ENCODE results near the gene DUOX1.
A peak's percentile ranks its signal among the peaks of the same experiment; 100 is the strongest.
"Not testable (repeated sequence)": the region's sequence is repeated elsewhere in the genome, so short reads cannot be mapped to it uniquely, and the experiment has no call there.

The DUOX1 gene

DNA sequence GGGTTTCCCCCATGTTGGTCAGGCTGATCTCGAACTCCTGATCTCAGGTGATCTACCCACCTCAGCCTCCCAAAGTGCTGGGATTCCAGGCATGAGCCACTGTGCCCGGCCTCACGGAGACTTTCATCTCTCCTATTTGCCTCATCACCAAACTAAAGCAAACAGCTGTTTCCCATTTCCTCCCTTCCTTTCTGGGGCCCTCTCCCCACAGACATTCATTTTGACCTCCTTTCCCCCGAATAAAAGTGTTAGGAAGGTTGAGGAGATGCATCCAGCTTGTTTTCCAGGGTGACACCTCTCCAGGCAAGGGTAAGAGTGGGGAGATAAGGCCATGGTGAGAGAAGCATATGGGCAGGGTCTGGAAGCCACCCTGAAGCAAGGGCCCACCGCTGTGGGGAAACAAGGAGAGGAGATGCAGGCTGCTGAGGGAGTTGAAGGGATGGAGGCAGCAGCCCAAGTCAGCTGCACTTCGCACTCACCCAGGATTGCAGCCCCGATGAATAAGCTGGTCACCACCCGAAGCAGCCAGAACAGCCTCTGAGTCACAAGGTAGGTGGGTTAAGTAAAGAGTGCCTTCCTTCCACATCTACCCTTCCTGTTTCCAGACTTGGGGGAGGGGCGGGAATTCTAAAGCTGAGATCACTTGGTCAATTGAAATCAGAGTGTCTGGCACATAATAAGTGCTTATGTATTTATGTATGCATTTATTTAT lies 7.9 kb upstream of the DUOX1 start:
- no peak for DNase-seq

DNA sequence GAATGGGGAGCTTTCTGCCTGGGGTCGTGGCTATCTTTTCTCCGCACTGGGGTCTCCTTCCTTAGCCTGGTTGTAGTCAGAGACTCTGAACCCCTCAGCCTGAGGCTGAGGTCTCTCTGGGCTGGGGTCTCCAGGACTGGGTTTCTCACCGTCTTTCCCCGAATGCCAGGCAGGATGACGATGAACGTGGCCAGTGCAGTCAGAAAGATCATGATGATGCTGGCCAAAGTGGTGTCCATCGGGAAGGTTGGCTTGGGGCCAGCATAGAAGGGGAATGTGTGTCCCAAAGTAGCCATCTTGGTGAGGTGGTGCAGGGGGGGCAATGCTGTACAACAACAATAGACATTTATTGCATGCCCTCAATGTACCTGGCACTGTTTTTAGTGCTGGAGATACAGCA lies 7.1 kb upstream of the DUOX1 start:
- DNase-seq, result no peak

DNA sequence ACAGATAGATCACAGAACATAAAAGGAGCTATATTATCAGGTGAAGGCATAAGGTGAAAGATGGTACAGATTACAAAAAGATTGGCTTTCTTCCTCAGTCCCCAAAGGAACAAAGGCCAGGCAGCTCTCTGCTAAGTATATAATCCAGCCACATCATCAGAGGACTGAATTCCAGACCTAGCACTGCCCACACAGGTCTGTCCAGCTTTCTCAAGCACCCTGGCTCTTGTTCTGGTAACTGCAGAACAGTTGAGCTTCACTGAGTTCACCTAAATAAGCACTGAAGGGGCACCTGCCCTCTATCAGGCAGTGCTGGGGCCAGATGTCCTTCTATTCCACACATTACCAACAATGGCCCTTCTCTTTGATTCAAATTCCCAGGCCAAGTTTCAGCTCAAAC lies 6.4 kb upstream of the DUOX1 start:
- DNase-seq, result no peak

DNA sequence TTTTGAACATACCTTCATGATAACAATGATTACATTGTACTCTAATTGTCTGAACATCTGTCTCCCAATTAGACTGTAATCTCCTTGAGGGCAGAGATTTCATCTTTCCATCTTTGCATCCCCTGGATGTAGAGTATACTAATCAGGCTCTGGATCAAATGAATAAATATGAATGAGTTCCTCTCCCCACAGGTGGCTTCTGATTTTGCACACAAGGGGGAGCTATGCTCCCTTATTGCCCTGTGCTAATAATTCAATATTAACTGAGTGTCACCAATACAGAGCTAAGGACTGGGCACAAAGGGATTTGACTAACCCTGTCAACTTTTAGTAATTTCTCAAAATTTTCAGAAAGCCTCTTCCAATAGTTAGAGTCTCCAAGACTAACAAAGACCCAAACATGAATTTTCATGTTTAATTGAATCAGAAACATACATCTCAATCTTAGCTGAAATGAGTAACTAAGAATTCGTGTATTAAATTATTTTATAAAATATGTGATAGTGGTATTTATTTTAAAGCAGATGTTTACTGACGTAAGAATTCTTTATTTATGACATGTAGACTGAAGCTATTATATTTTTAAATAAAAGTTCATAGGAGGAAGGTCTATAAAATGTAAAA lies 3.1 kb upstream of the DUOX1 start:
- DNase-seq, result peak in 1 of 2 experiments; percentile 34

DNA sequence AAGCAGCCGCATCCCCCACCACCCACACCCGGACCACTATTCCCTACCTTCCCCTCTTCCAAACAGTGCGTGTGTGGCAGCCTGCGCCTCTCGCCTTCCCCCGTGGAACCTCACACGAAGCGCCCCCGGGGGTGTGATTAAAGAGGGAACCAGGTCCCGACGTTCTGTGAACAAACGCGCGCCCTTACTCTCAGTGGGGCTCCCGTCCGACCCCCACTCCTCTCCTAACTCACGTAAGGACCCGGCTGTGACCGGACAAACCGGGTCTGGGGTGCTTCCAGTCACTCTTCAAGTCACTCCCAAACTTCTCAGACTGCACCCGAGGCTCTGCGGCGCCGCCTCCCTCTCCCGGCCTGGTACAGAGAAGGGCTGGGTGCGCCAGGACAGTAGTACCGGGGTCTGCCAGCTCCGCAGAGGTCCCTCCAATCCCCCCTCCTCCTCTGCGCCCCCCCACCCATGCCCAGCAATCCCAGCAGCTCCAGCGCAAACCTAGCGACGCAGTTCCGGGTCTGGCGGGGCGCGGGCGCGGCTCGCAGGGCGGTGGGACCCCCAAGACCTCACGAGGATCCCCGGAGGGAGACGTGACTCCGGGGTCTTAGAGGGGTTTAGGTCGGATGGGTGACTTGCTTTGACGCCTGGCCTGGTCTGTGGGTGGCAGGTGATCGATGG lies 689 bp upstream of the DUOX1 start:
- DNase-seq, result no peak

DNA sequence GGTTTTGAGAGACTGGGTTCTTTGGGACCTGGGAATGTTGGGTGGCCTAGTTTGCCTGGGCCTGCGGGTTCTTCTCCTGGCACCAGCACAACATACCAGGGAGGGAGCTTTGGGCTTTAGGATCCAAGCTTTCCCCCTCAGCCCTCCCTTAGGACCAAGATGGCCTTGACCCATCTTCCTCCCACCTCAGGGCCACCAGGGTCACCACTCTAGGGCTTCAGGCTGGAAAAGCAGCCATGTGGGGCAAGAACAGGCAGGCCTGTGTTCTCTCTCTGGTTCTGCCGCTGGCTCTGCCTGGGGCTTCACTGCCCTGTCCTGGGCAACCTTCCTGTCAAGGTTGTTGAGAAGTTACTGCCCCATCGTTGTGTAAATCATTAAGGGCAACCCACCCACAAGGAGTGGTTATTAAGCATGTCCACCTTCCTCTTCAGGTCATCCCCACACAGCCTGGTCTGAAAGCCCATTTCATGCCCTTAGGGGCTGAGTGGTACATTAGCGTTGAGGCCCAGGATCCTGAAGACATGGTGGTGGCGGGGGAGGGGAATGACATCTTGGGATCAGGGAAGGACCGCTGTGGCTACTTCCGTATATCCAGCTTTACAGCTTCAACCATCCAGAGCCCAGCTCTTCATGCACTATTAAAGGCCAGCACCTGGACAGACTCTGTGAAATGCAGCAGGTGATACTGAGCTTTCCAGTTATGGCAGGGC lies 652 bp downstream of the DUOX1 start:
- no peak for DNase-seq

DNA sequence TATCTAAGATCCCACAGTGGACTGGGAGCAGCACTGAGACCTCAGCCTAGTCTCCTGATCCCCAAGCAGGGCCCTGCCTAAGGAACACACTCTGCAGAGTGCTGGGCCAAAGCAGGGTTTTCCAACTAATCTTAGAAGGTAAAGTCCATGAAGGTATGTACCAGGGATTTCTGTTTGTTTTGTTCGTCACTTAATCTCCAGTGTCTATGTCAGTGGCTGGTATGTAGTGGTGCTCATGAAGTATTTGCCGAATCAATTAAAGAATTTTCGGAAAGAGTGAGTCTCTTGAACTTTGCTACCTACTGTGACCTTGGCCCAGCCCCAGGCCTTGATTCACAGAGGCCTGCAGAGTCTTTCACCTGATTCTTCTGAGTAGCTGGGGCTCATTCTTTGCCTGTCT lies 1.7 kb downstream of the DUOX1 start:
- DNase-seq, result no peak

DNA sequence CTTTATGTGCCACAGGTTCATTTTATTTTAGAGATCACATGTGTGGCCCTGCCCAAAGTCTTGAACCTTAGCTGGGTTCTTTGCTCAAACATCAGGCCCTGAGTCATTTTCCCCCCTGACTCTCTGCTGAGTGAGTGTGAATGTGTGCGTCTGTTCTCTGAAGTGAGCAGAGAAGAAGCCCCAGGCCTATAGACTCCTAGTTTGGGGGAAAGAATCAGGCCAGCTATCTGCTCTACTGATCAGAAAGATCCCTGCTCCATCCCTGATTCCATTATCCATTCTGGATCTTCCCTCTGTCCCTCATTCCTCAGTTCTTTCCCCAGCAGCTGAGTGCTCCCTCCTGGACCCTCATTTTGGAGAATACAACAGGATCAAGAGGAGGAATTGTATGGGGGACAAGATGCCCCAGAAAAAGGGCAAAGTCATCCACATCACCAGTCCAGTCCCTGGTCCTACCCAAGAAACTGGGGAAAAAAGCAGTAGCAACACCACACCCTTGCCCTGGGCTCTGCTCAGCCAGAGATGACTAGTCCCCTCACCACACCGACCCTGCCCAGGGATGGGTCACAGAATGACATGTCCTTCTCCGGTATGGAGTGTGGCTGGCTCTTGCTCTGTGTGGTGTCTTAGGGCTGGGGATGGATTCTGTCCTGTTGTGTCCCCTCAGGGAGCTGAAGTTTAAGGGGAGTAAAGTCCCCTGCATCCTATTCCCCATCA lies 3.2 kb downstream of the DUOX1 start:
- no peak for DNase-seq

DNA sequence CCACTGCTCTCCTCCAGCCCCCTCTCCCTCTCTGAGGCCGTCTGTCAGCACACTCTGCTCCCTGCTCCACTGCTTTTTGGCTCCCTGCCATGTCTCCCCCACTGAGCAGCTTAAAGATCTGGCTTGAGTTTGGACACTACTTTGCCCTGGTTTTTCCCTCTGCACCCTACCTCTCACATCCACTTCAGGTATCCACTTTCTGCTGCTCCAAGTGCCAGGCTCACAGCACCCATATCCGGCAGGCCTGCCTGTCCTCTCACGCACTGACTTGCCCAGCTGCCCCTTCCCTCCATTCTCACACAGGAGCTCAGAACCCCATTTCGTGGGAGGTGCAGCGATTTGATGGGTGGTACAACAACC lies 3.7 kb downstream of the DUOX1 start:
- peak in 1 of 2 experiments; percentile 19 for DNase-seq

DNA sequence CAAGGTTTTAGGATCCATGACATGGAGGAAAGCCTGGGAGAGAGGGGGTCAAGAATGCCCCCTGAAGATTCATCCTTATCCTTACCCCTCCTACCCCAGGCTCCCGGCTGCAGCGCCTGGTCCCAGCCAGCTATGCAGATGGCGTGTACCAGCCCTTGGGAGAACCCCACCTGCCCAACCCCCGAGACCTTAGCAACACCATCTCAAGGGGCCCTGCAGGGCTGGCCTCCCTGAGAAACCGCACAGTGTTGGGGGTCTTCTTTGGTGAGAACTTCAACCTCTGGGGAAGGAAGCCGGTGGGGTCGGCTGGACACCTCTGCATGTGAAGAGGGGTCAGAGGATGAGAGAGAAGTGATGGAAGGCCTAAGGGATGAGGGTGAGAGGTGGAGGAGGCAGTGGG lies 4.3 kb downstream of the DUOX1 start:
- no peak for DNase-seq

DNA sequence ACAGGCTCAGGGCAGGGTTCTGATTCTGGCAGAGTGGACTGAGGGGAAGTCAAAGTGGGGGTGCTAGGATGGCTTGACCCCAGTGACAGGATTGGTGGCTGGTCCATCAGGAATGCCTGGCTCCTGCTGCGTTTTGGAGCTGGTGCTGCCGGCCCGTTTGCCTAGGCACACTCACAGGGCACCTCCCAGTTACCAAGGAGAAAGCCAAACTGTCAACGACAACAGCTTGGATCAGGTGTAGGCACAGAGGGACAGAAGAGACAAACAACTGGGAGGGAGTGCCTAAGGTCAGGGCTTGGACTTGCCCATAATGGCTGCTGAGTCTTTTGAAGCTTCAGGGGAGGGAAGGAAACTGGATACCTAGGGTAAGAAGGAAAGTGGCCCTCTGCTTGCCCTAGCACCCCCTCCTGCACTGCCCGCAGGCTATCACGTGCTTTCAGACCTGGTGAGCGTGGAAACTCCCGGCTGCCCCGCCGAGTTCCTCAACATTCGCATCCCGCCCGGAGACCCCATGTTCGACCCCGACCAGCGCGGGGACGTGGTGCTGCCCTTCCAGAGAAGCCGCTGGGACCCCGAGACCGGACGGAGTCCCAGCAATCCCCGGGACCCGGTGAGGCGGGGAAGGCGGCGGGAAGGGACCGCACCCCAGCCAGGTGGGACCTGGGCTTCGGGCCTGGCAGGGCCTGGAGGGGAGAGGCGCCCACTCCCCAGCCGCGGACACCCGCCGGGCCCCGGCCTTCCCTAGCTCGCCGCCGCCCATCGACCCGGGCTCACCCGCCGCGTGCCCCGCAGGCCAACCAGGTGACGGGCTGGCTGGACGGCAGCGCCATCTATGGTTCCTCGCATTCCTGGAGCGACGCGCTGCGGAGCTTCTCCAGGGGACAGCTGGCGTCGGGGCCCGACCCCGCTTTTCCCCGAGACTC lies 5.1 kb downstream of the DUOX1 start:
- no peak for DNase-seq

DNA sequence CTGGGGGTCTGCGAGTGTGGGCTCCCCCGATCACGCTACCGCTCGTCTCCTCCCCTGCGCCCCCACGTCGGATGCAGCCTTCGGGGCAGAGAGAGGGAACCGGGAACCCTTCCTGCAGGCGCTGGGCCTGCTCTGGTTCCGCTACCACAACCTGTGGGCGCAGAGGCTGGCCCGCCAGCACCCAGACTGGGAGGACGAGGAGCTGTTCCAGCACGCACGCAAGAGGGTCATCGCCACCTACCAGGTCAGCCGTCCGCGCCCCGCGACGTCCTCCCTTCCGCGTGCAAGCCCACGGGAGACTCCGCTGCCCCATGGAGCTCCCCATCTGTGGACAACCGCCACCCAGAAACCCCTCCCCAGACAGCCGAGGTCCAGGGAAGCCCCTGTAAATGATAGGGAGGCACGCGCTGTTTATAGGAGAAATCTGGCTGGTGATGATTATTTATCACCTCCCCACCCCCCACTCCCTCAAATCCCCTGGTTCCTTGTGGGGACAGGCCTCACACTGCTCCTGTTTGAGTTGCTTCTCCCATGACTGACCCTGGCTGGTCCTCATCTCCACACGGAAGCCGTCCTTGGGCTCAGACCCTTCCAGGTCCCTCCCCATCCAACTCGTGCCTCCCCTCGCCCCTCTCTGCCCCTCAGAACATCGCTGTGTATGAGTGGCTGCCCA lies 6.0 kb downstream of the DUOX1 start:
- DNase-seq, result not testable (repeated sequence)

DNA sequence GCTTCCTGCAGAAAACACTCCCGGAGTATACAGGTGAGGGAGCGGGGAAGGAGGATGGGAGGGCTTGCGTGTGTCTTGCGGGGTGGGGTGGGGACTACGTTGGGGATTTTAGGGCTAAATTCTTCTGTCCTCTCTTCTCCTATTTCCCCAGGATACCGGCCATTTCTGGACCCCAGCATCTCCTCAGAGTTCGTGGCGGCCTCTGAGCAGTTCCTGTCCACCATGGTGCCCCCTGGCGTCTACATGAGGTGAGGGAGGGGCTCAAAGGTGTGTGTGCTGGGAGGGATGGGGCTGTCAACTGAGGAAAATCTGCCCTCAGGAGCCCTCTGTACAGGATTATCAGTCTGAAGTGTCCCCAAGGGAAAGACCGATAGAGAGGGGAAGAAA lies 6.6 kb downstream of the DUOX1 start:
- no peak for DNase-seq

DNA sequence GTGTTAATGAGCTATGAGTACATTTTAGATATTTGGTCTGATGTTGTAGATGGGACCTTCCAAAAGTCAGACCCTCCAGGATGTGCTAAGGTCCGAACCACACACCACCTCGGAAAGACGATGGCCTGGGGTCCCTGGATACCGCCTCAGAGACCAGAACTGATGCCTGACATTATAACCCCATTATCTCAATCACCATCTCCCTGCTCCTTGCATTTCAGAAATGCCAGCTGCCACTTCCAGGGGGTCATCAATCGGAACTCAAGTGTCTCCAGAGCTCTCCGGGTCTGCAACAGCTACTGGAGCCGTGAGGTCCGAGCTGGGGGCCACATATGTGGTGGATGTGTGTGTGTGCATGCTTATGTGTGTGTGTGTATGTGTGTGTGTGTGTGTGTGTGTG lies 7.9 kb downstream of the DUOX1 start:
- no peak for DNase-seq

DNA sequence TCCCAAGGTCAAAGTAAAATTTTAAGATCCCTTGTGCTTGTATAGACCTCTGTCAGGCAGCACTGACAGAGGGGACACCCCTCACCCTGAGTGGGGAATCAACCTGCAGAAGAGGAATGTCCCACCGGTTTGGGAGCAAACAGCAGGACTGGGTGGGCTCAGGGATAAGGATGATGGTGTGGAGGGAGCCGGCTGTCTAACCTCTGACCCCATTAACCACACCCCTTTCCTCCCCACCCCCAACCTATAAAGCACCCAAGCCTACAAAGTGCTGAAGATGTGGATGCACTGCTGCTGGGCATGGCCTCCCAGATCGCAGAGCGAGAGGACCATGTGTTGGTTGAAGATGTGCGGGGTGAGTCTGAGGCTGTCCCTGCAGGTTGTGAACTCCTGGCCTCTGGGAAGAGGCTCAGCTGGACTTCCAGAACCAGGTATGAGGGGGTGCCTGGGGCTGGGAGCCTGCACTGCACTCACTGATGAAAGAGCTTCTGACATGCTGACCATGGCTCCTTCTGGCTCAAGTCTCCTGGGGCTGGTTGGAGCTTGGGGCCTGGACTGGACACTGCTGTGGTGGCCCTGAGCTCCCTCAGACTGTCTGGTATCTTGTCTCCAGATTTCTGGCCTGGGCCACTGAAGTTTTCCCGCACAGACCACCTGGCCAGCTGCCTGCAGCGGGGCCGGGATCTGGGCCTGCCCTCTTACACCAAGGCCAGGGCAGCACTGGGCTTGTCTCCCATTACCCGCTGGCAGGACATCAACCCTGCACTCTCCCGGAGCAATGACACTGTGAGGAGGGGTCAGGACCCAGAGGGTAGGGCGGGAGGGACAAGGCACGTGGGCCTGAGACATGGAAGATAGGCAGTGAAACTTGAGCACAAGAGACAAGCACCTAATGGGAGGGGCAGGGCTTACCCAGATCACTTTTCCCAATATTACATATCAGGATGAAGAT lies 9.3 kb downstream of the DUOX1 start:
- DNase-seq, result no peak

DNA sequence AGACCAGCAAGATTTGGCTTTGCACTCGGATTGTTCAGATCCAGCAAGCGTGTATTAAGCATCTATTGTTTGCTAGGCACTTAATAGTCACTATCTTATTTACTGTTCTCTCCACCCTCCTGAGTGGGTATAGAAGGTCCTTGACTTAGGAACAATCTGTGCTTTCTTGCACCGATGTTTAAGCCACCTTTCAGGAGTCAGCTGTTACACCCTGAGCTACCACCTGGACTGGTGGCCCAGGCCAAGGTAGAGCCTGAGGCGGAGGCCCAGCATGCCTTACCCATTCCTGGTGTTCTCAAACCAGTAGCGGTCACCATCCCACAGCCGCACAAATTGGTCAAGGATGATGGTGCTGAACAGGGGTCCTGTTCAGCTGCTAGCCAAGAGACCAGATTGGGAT lies 10.0 kb downstream of the DUOX1 start:
- no peak for DNase-seq

DNA sequence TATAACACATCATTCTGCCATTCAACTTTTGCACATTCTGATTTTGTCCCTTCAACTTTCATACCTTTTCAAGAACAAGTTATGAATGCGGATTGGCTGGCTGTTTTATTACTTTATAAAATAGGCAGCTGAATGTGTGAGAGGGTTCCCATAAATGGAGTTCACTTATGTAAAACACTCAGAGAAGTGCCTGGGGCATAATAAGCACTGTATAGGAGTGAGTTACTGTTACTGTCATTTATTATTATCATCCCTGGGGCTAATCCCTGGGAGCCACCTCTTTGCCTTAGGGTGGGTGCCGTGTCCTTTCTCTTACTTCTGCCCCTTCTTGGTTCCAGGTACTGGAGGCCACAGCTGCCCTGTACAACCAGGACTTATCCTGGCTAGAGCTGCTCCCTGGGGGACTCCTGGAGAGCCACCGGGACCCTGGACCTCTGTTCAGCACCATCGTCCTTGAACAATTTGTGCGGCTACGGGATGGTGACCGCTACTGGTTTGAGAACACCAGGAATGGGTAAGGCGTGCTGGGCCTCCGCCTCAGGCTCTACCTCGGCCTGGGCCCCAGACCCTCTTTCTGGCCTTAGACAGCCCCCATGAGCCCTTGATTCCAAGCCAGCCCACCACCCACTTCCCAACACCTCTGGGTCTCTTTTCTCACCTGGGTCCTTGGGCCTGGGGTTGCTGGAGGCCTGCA lies 10.9 kb downstream of the DUOX1 start:
- no peak for DNase-seq

DNA sequence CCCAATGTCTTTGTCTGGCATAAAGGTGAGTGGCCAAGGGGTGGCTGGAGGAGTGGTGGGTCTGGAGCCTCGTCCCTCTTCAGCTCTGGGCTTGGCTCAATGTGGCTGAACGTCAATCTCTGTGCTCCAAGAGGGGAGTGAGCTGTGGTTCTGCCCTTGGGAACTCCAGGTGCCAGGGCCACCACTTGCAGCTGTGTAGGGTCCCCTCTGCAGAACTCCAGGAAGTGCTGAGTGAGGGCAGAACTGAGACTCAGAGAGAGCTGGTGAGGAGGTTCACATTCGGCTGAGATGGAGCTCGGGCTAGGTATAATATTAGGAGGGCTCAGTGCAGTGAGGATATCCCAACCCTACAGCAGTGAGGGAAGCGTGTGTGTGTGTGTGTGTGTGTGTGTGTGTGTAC lies 11.6 kb downstream of the DUOX1 start:
- DNase-seq, result no peak

DNA sequence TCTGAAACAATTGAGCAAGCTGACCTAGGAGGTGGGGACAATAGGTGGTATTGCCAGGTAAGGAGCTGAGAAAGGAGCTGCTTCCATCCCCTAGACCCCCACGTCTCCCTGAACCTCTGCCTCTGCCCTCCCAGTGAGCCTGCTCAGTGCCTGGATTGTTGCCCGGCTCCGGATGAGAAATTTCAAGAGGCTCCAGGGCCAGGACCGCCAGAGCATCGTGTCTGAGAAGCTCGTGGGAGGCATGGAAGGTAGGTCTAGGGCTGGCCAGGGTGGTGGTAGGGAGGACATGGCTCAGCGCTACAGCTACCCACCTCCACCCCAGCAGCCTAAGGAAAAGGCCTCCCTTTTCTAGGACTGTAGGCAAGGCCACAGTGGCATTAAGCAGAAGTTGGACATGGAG lies 13.3 kb downstream of the DUOX1 start:
- no peak for DNase-seq

DNA sequence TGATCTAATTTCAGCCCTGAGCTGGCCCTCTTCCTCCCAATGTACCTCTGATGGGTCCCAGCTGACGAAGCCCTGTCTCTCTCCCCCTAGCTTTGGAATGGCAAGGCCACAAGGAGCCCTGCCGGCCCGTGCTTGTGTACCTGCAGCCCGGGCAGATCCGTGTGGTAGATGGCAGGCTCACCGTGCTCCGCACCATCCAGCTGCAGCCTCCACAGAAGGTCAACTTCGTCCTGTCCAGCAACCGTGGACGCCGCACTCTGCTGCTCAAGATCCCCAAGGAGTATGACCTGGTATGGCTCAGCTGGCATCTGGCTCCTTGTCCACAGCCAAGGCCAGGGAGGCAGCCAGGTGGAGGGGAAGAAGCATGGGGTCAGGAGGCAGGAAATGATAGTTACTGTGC lies 14.2 kb downstream of the DUOX1 start:
- no peak for DNase-seq
